Fibroblast of pulmonary artery (primary cell): ENCODE data around the gene PVALEF.

Experiments used
- DNase-seq: peaks from one replicate; pipeline ENCODE4 v3.0.0-alpha.2; 2010; ENCODE audit warnings: low read depth
- H3K4me3 ChIP-seq: replicated peaks from 2 replicates; pipeline ENCODE4 v1.5.1; 2011; ENCODE audit warnings: low read depth, mild to moderate bottlenecking, control low read depth, low read length, moderate library complexity
- CTCF ChIP-seq: IDR thresholded peaks from 2 replicates; pipeline ENCODE4 v1.5.1; 2011; ENCODE audit warnings: mild to moderate bottlenecking, control low read depth, low read length, inconsistent platforms; ENCODE audit errors: missing control alignments

Gene PVALEF

DNA sequence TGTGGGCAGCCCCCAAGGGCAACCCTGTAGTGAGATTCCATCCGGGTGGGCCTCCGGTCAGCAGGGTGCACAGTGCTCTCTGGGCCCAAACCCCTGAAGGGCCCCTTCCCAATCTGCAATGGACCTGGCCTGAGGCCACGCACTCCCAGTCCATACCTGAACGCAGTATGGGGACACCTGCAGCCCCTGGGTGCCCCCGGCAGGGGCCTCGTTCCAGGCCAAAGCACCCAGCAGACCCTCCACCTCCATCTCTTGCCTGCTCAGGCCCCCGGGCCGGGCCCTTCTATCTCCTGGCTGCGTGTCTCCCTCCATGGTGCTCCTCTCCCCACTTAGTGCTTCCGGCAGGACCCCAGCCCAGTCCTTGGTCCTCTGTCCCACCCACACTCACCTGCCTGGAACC is 18.0 kb downstream of the PVALEF start:
- no peak for DNase-seq
- TF ChIP-seq CTCF: no peak
- H3K4me3 ChIP-seq: no peak overlapping the region

GRCh38 chr17:81183807-81184206 is 18.5 kb downstream of the PVALEF start:
- H3K4me3 ChIP-seq: no peak overlapping the region
- no peak for TF ChIP-seq CTCF
- DNase-seq: no peak

DNA sequence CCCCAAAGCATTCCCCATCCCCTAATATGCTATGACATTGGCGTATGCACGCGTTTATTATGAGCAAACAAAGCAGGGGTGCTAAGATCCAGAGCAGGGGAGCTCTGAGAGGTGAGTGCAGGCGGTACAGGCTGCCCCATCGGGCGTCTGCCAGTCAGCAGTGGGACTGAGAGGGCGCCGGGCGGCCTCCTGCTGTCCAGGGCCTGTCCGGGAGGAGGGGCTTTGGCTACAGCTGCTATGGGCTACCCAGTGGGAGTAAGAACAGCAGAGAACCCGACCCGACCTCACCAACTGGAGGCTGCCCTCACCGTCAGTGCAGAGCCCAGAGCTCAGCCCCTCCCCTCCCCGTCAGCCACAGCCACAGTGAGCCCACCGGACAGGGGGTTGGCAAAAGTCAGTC is 19.2 kb downstream of the PVALEF start:
- no peak for TF ChIP-seq CTCF
- DNase-seq: no peak
- no peak overlapping the region for H3K4me3 ChIP-seq

DNA sequence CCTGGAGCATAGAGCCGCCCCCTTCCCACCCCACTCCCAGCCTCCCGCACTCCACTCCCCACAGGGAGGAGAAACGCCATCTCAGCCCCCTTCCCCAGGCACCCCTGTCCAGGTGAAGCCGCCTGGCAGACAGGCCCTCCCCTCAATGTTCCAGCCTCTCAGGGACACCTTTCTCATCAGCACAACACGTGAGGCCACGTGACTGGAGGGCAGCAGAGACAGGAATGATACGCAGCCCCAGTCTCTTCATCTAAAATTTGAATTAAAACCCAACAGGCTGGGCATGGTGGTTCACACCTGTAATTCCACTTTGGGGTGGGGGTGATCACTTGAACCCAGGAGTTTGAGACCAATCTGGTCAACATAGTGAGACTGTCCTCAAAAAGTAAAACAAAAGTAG is 20.9 kb downstream of the PVALEF start:
- no peak overlapping the region for H3K4me3 ChIP-seq
- DNase-seq: no peak
- no peak for TF ChIP-seq CTCF

- no peak for DNase-seq
- TF ChIP-seq CTCF: no peak
- no peak overlapping the region for H3K4me3 ChIP-seq
These were observed 21.8 kb downstream of the PVALEF start for GRCh38 chr17:81187120-81187519.

GRCh38 chr17:81187586-81188490 is 22.5 kb downstream of the PVALEF start:
- H3K4me3 ChIP-seq: no peak overlapping the region
- TF ChIP-seq CTCF: no peak
- DNase-seq: no peak

DNA sequence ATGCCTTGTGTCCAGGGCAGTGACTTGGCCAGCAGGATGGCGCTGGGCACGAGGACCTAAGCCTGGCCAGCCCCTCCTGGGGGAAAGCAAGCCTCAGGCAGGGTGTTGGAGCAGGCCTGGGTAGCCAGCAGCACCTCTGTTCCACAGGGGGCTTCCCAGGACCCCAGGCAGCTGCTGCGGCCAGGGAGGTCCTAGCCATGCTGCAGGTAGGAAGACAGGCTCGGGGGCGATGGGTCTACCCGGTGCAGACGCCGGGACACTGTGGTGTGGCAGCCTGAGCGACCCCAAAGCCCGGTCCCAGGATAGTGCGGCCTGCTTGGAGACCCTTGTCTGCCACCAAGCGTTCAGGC is 23.2 kb downstream of the PVALEF start:
- DNase-seq: no peak
- no peak overlapping the region for H3K4me3 ChIP-seq
- no peak for TF ChIP-seq CTCF
